WI38 (cell line): Measurements from ENCODE around the gene C16orf78.

Experiments
- H3K4me3 ChIP-seq: 2 replicates; pipeline ENCODE4 v1.5.1; 2011; ENCODE audit warnings: low read depth, mild to moderate bottlenecking, control low read depth, low read length
- CTCF ChIP-seq: IDR thresholded peaks from 2 replicates; pipeline ENCODE4 v1.5.1; 2012; ENCODE audit warnings: low read depth, mild to moderate bottlenecking, control low read depth, low read length

Gene C16orf78

GRCh38 chr16:49434733-49435132, 61.1 kb downstream of the C16orf78 start:
- TF ChIP-seq CTCF, result no peak
- H3K4me3 ChIP-seq, result no peak overlapping the region

- no peak overlapping the region for H3K4me3 ChIP-seq
- TF ChIP-seq CTCF, result no peak
Measured at GRCh38 chr16:49436181-49436580, 62.6 kb downstream of the C16orf78 start.

- TF ChIP-seq CTCF, result no peak
- H3K4me3 ChIP-seq, result no peak overlapping the region
Measured at GRCh38 chr16:49437344-49437743, 63.7 kb downstream of the C16orf78 start.

GRCh38 chr16:49439050-49439449, 65.4 kb downstream of the C16orf78 start:
- no peak overlapping the region for H3K4me3 ChIP-seq

GRCh38 chr16:49439676-49440075, 66.1 kb downstream of the C16orf78 start:
- H3K4me3 ChIP-seq, result no peak overlapping the region
- TF ChIP-seq CTCF, result no peak

More at GRCh38 chr16:49439050-49439449, 65.4 kb downstream of the C16orf78 start:
- no peak for TF ChIP-seq CTCF

GRCh38 chr16:49440156-49441065, 66.8 kb downstream of the C16orf78 start:
- H3K4me3 ChIP-seq, result no peak overlapping the region
- no peak for TF ChIP-seq CTCF

- no peak overlapping the region for H3K4me3 ChIP-seq
Measured at GRCh38 chr16:49441366-49441780, 67.8 kb downstream of the C16orf78 start.

More at GRCh38 chr16:49441366-49441780, 67.8 kb downstream of the C16orf78 start:
- TF ChIP-seq CTCF, result no peak
